Measurements from ENCODE around the gene GALNT2.

GALNT2 gene

GRCh38 chr1:230230948-230231773 is 164.1 kb downstream of the GALNT2 start:
- no peak for DNase-seq (ENCODE audit: low spot score)

- DNase-seq (ENCODE audit: low spot score) = no peak
These were observed 164.7 kb downstream of the GALNT2 start for GRCh38 chr1:230231774-230232145.

- DNase-seq (ENCODE audit: low spot score) = no peak
These were observed 165.3 kb downstream of the GALNT2 start for GRCh38 chr1:230232371-230232771.

- DNase-seq (ENCODE audit: low spot score) = no peak
These were observed 166.7 kb downstream of the GALNT2 start for GRCh38 chr1:230233786-230234185.

- DNase-seq (ENCODE audit: low spot score) = no peak
These were observed 168.8 kb downstream of the GALNT2 start for GRCh38 chr1:230235876-230236275.

GRCh38 chr1:230236301-230237008 is 169.4 kb downstream of the GALNT2 start:
- DNase-seq (ENCODE audit: low spot score) = no peak

GRCh38 chr1:230237009-230237370 is 170.0 kb downstream of the GALNT2 start:
- no peak for DNase-seq (ENCODE audit: low spot score)

GRCh38 chr1:230237805-230238204 is 170.8 kb downstream of the GALNT2 start:
- no peak for DNase-seq (ENCODE audit: low spot score)

- no peak for DNase-seq (ENCODE audit: low spot score)
These were observed 173.5 kb downstream of the GALNT2 start for GRCh38 chr1:230240446-230241086.

- no peak for DNase-seq (ENCODE audit: low spot score)
These were observed 175.3 kb downstream of the GALNT2 start for GRCh38 chr1:230242326-230242725.

GRCh38 chr1:230243146-230243545 is 176.1 kb downstream of the GALNT2 start:
- DNase-seq (ENCODE audit: low spot score) = no peak

- no peak for DNase-seq (ENCODE audit: low spot score)
These were observed 176.7 kb downstream of the GALNT2 start for GRCh38 chr1:230243583-230244353.

GRCh38 chr1:230246551-230246950 is 179.5 kb downstream of the GALNT2 start:
- DNase-seq (ENCODE audit: low spot score) = no peak

- no peak for DNase-seq (ENCODE audit: low spot score)
These were observed 181.2 kb downstream of the GALNT2 start for GRCh38 chr1:230248016-230248888.

GRCh38 chr1:230248889-230249270 is 181.8 kb downstream of the GALNT2 start:
- no peak for DNase-seq (ENCODE audit: low spot score)

- DNase-seq (ENCODE audit: low spot score) = no peak
These were observed 182.8 kb downstream of the GALNT2 start for GRCh38 chr1:230249695-230250480.

GRCh38 chr1:230250666-230251065 is 183.6 kb downstream of the GALNT2 start:
- no peak for DNase-seq (ENCODE audit: low spot score)

GRCh38 chr1:230251644-230252191 is 184.7 kb downstream of the GALNT2 start:
- no peak for DNase-seq (ENCODE audit: low spot score)

GRCh38 chr1:230253150-230253549 is 186.1 kb downstream of the GALNT2 start:
- DNase-seq (ENCODE audit: low spot score) = no peak

GRCh38 chr1:230254265-230254664 is 187.2 kb downstream of the GALNT2 start:
- DNase-seq (ENCODE audit: low spot score) = no peak

Measured in SK-N-DZ (cell line).